ENCODE results near the gene WNT2. TPM values are rescaled to one million over a fixed set of nuclear protein-coding genes. Genes with fewer than 3 reads are reported as not detected.

The WNT2 gene
- polyA plus RNA-seq, 1 donor (not counting 4 experiments of a cell fraction or from before 2014, with no cell fraction given), result not detected

DNA sequence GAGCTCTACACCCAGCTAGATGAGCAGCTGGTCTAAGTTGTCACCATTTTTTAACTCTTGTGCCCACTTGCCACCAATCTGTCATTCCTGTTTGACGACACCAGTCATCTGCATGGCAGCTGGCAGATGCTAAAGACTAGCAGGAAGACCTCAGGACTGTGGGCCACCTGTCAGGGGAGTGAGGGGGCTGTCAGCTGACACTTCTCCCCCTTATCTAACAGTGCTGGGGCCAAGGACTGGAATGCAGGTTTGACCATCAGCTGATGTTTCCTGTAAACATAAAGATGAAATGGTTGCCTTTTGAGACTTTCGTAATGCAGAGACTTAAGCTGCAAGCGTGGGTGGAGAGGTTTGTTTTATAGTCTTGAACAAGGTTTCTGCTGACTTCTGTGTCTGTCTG is 93.5 kb downstream of the WNT2 start:
- Histone ChIP-seq H3K9ac (ENCODE audit: control insufficient read depth, extremely low read depth, insufficient read depth, low read length) (no peak overlapping the region), H4K20me1 (ENCODE audit: control insufficient read depth, extremely low read depth, insufficient read depth, low read length) (no peaks in the 10 kb centered on the region), H2AFZ (ENCODE audit: control insufficient read depth, low read length) (no peak overlapping the region), H3K4me3 (ENCODE audit: control insufficient read depth in 2 of 3, extremely low read depth in 1 of 3, insufficient read depth in 2 of 3, low read depth in 1 of 3, low read length in 3 of 3) (no peak overlapping the region), H3K27ac (ENCODE audit: control insufficient read depth, insufficient read depth, low read length) (no peak overlapping the region), H3K27me3 (ENCODE audit: control insufficient read depth, extremely low read depth, insufficient read depth, low read length) (no peaks in the 10 kb centered on the region), H3K79me2 (ENCODE audit: control insufficient read depth, insufficient read depth, low read length) (no peaks in the 10 kb centered on the region), H3K4me1 (ENCODE audit: control insufficient read depth, extremely low read depth, insufficient read depth, low read length) (no peaks in the 10 kb centered on the region), H3K9me1 (ENCODE audit: control insufficient read depth, extremely low read depth, insufficient read depth, low read length) (no peaks in the 10 kb centered on the region), H3K4me2 (ENCODE audit: control insufficient read depth, extremely low read depth, insufficient read depth, low read depth, low read length) (no peak overlapping the region), H3K9me3 (ENCODE audit: control insufficient read depth, low read depth, low read length) (no peaks in the 10 kb centered on the region), H3K36me3 (ENCODE audit: control insufficient read depth in 2 of 2, extremely low read depth in 1 of 2, insufficient read depth in 2 of 2, low read length in 2 of 2) (no peaks in the 10 kb centered on the region)
- FAIRE-seq (no peak), DNase-seq (ENCODE audit: low read depth, low spot score) (no peak)
- dilution Hi-C loops (cut with MboI; ENCODE audit: extremely low pct_ligation_motif_present, low sequenced_read_pairs), result no loop called here
- no peak for TF ChIP-seq EZH2 (IDR thresholded peaks at IDR 0.05; ENCODE audit: low read length)
- TF ChIP-seq CTCF (optimal IDR thresholded peaks at IDR 0.05 in 1 of 3, IDR thresholded peaks at IDR 0.05 in 1 of 3, conservative IDR thresholded peaks at IDR 0.05 in 1 of 3; ENCODE audit: extremely low read depth in 1 of 3, insufficient read depth in 2 of 3, low read length in 3 of 3), result no peak

DNA sequence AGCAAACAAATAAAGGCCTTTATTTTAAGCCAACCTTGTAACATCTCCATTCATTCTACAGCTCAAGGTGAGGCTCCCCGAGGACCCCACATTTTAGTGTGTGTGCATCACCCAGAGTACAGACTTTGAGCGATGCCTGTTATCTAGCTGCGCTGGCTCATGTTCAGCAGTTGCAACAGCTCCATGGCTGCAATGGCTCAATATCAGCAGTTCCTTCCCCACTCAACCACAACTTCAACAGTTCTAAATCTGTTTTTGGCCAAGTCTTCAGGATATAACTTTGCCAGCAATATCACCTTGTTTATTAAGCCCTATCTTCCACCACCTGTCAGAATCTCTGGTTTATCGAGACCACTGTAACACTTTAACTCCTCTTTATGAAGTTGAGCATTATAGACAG is 95.8 kb downstream of the WNT2 start:
- Histone ChIP-seq H3K4me3 (ENCODE audit: control insufficient read depth in 2 of 3, extremely low read depth in 1 of 3, insufficient read depth in 2 of 3, low read depth in 1 of 3, low read length in 3 of 3) (no peak overlapping the region), H4K20me1 (ENCODE audit: control insufficient read depth, extremely low read depth, insufficient read depth, low read length) (no peaks in the 10 kb centered on the region), H3K79me2 (ENCODE audit: control insufficient read depth, insufficient read depth, low read length) (no peaks in the 10 kb centered on the region), H3K27ac (ENCODE audit: control insufficient read depth, insufficient read depth, low read length) (no peak overlapping the region), H2AFZ (ENCODE audit: control insufficient read depth, low read length) (no peak overlapping the region), H3K9ac (ENCODE audit: control insufficient read depth, extremely low read depth, insufficient read depth, low read length) (no peak overlapping the region), H3K9me3 (ENCODE audit: control insufficient read depth, low read depth, low read length) (no peaks in the 10 kb centered on the region), H3K36me3 (ENCODE audit: control insufficient read depth in 2 of 2, extremely low read depth in 1 of 2, insufficient read depth in 2 of 2, low read length in 2 of 2) (no peaks in the 10 kb centered on the region), H3K4me1 (ENCODE audit: control insufficient read depth, extremely low read depth, insufficient read depth, low read length) (no peaks in the 10 kb centered on the region), H3K4me2 (ENCODE audit: control insufficient read depth, extremely low read depth, insufficient read depth, low read depth, low read length) (no peak overlapping the region), H3K27me3 (ENCODE audit: control insufficient read depth, extremely low read depth, insufficient read depth, low read length) (no peaks in the 10 kb centered on the region), H3K9me1 (ENCODE audit: control insufficient read depth, extremely low read depth, insufficient read depth, low read length) (no peaks in the 10 kb centered on the region)
- dilution Hi-C loops (cut with MboI; ENCODE audit: extremely low pct_ligation_motif_present, low sequenced_read_pairs), result no loop called here
- DNase-seq (ENCODE audit: low read depth, low spot score) (no peak), FAIRE-seq (no peak)
- TF ChIP-seq EZH2 (IDR thresholded peaks at IDR 0.05; ENCODE audit: low read length), result no peak
- TF ChIP-seq CTCF (optimal IDR thresholded peaks at IDR 0.05 in 1 of 3, IDR thresholded peaks at IDR 0.05 in 1 of 3, conservative IDR thresholded peaks at IDR 0.05 in 1 of 3; ENCODE audit: extremely low read depth in 1 of 3, insufficient read depth in 2 of 3, low read length in 3 of 3), result no peak
